IPS-20b (cell line): ENCODE data around the gene PTPN18.

Source experiments
- H3K27ac ChIP-seq: one replicate; pipeline ENCODE4 v1.5.1; 2013; ENCODE audit warnings: low read length
- H3K27me3 ChIP-seq: 2 replicates; pipeline ENCODE4 v1.6.1; 2013; ENCODE audit warnings: mild to moderate bottlenecking, low read length, inconsistent platforms; ENCODE audit not compliant: insufficient read depth
- H3K36me3 ChIP-seq: 2 replicates; pipeline ENCODE4 v1.6.1; 2013; ENCODE audit warnings: low read depth, mild to moderate bottlenecking, inconsistent platforms, low read length, moderate library complexity; ENCODE audit not compliant: insufficient read depth
- H3K4me1 ChIP-seq: 2 replicates; pipeline ENCODE4 v1.6.1; 2013; ENCODE audit warnings: mild to moderate bottlenecking, control low read depth, inconsistent platforms, low read length, moderate library complexity; ENCODE audit not compliant: insufficient read depth
- H3K4me3 ChIP-seq: 2 replicates; pipeline ENCODE4 v1.5.1; 2013; ENCODE audit warnings: mild to moderate bottlenecking, low read length, inconsistent platforms
- H3K9ac ChIP-seq: 2 replicates; pipeline ENCODE4 v1.6.1; 2013; ENCODE audit warnings: low read depth, mild to moderate bottlenecking, inconsistent platforms, low read length, moderate library complexity
- H3K9me3 ChIP-seq: 2 replicates; pipeline ENCODE4 v1.6.1; 2013; ENCODE audit warnings: mild to moderate bottlenecking, low read depth, low read length, inconsistent platforms; ENCODE audit not compliant: insufficient read depth

Gene PTPN18

GRCh38 chr2:130342533-130343275, 13.2 kb upstream of the PTPN18 start, which contains the start of gene IMP4:
IMP4 (plus strand) TSS chr2:130342897; CDS start chr2:130342933, 36 bp downstream.
- Histone ChIP-seq H3K4me1 (no peaks in the 10 kb centered on the region), H3K36me3 (peaks cover 59% of the 10 kb centered on the region), H3K9ac (peak within 1 kb of the TSS; percentile 92; the same call in 1 of the 2 replicates), H3K9me3 (no peaks in the 10 kb centered on the region), H3K4me3 (peak within 1 kb of the TSS; percentile 89), H3K27me3 (no peaks in the 10 kb centered on the region), H3K27ac (peak within 1 kb of the TSS; percentile 88)

- Histone ChIP-seq H3K4me3 (no peak overlapping the region), H3K27ac (no peak overlapping the region), H3K9me3 (no peaks in the 10 kb centered on the region), H3K27me3 (no peaks in the 10 kb centered on the region), H3K36me3 (peaks cover 54% of the 10 kb centered on the region), H3K9ac (no peak overlapping the region), H3K4me1 (no peaks in the 10 kb centered on the region)
Observed at GRCh38 chr2:130344578-130344977, 11.3 kb upstream of the PTPN18 start.

GRCh38 chr2:130345091-130345490, 10.8 kb upstream of the PTPN18 start:
- Histone ChIP-seq H3K4me1 (no peaks in the 10 kb centered on the region), H3K36me3 (peaks cover 50% of the 10 kb centered on the region), H3K9me3 (no peaks in the 10 kb centered on the region), H3K4me3 (no peak overlapping the region), H3K9ac (no peak overlapping the region), H3K27ac (no peak overlapping the region), H3K27me3 (no peaks in the 10 kb centered on the region)

- Histone ChIP-seq H3K9me3 (no peaks in the 10 kb centered on the region), H3K36me3 (peaks cover 47% of the 10 kb centered on the region), H3K4me1 (no peaks in the 10 kb centered on the region), H3K4me3 (no peak overlapping the region), H3K9ac (no peak overlapping the region), H3K27me3 (no peaks in the 10 kb centered on the region), H3K27ac (no peak overlapping the region)
Observed at GRCh38 chr2:130345611-130346010, 10.2 kb upstream of the PTPN18 start.

- no peak overlapping the region for H3K9ac ChIP-seq
- no peaks in the 10 kb centered on the region for H3K4me1 ChIP-seq
- no peaks in the 10 kb centered on the region for H3K9me3 ChIP-seq
- H3K4me3 ChIP-seq: no peak overlapping the region
- H3K36me3 ChIP-seq: peaks cover 46% of the 10 kb centered on the region
- no peak overlapping the region for H3K27ac ChIP-seq
- H3K27me3 ChIP-seq: no peaks in the 10 kb centered on the region
Observed at GRCh38 chr2:130346041-130346740, 9.7 kb upstream of the PTPN18 start.

GRCh38 chr2:130346741-130347066, 9.2 kb upstream of the PTPN18 start:
- Histone ChIP-seq H3K27ac (no peak overlapping the region), H3K9me3 (no peaks in the 10 kb centered on the region), H3K9ac (no peak overlapping the region), H3K36me3 (peaks cover 46% of the 10 kb centered on the region), H3K4me3 (no peak overlapping the region), H3K27me3 (no peaks in the 10 kb centered on the region), H3K4me1 (no peaks in the 10 kb centered on the region)

- no peak overlapping the region for H3K27ac ChIP-seq
- no peaks in the 10 kb centered on the region; the same call in 1 of the 2 replicates for H3K4me1 ChIP-seq
- no peak overlapping the region for H3K9ac ChIP-seq
- H3K27me3 ChIP-seq: no peaks in the 10 kb centered on the region
- peaks cover 46% of the 10 kb centered on the region for H3K36me3 ChIP-seq
- no peak overlapping the region for H3K4me3 ChIP-seq
- no peaks in the 10 kb centered on the region for H3K9me3 ChIP-seq
Observed at GRCh38 chr2:130347220-130347925, 8.5 kb upstream of the PTPN18 start.

GRCh38 chr2:130349174-130349573, 6.7 kb upstream of the PTPN18 start:
- H3K27ac ChIP-seq: no peak overlapping the region
- H3K4me3 ChIP-seq: no peak overlapping the region
- H3K27me3 ChIP-seq: peaks cover 10% of the 10 kb centered on the region
- H3K9ac ChIP-seq: no peak overlapping the region
- H3K4me1 ChIP-seq: no peaks in the 10 kb centered on the region; the same call in 1 of the 2 replicates
- peaks cover 45% of the 10 kb centered on the region for H3K36me3 ChIP-seq
- no peaks in the 10 kb centered on the region for H3K9me3 ChIP-seq

- H3K4me3 ChIP-seq: no peak overlapping the region
- H3K27me3 ChIP-seq: peaks cover 33% of the 10 kb centered on the region
- peaks cover 20% of the 10 kb centered on the region for H3K36me3 ChIP-seq
- H3K4me1 ChIP-seq: no peaks in the 10 kb centered on the region; the same call in 1 of the 2 replicates
- no peaks in the 10 kb centered on the region for H3K9me3 ChIP-seq
- H3K9ac ChIP-seq: peak overlapping the region; percentile 21; the same call in 1 of the 2 replicates
- no peak overlapping the region for H3K27ac ChIP-seq
Observed at GRCh38 chr2:130351711-130352110, 4.1 kb upstream of the PTPN18 start.

- no peak overlapping the region for H3K4me3 ChIP-seq
- H3K4me1 ChIP-seq: no peaks in the 10 kb centered on the region; the same call in 1 of the 2 replicates
- peak overlapping the region; percentile 21; the same call in 1 of the 2 replicates for H3K9ac ChIP-seq
- no peak overlapping the region for H3K27ac ChIP-seq
- H3K9me3 ChIP-seq: no peaks in the 10 kb centered on the region
- H3K36me3 ChIP-seq: peaks cover 15% of the 10 kb centered on the region
- H3K27me3 ChIP-seq: peaks cover 38% of the 10 kb centered on the region
Observed at GRCh38 chr2:130352237-130352636, 3.6 kb upstream of the PTPN18 start.

GRCh38 chr2:130353291-130354138, 2.3 kb upstream of the PTPN18 start:
- Histone ChIP-seq H3K4me1 (no peaks in the 10 kb centered on the region; the same call in 1 of the 2 replicates), H3K36me3 (peaks cover 2% of the 10 kb centered on the region; the same call in 1 of the 2 replicates), H3K9ac (no peak overlapping the region), H3K4me3 (no peak overlapping the region), H3K27ac (no peak overlapping the region), H3K9me3 (no peaks in the 10 kb centered on the region), H3K27me3 (peaks cover 38% of the 10 kb centered on the region)
